ENCODE measurements around the gene DOK7.

The DOK7 gene

DNA sequence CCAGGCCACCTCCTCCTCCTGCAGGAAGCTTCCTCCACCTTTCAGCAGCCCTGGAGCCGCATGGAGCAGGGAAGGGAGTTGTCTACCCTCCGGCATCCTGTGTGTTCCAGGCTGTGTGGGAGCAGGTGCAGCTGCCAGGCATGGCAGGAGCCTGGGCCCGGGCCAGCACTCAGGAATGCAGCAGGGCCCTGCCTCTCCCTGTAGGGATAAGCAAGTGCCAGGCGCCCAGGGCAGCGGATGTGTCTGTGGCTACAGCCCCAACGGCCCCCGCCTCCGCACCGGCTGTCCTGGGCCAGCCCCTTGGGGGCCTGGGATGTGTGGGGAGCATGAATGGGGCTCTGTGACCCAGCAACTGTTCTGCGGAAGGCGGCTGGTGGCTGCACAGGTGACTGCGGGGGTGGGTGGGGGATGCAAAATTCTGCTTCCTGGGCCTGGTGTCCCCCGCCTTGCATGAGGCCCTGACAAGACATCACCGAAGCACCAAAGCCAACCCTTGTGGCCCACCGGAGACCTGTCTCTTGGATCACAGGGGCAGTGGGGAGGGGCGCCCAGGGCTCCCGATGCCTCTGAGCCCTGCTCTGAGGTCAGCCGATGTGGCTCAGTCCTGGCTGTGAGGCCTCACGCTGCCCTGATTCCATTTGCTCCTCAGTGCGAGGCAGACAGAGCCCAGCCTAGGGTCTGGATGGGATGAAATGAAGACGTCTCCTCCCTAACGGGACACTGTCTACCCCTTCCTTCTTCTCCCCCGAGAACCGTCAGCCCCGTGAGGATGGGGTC lies 1.4 kb upstream of the DOK7 start:
- H3K27ac ChIP-seq: peak overlapping the region; percentile 62
- TF ChIP-seq, protein P1, sequence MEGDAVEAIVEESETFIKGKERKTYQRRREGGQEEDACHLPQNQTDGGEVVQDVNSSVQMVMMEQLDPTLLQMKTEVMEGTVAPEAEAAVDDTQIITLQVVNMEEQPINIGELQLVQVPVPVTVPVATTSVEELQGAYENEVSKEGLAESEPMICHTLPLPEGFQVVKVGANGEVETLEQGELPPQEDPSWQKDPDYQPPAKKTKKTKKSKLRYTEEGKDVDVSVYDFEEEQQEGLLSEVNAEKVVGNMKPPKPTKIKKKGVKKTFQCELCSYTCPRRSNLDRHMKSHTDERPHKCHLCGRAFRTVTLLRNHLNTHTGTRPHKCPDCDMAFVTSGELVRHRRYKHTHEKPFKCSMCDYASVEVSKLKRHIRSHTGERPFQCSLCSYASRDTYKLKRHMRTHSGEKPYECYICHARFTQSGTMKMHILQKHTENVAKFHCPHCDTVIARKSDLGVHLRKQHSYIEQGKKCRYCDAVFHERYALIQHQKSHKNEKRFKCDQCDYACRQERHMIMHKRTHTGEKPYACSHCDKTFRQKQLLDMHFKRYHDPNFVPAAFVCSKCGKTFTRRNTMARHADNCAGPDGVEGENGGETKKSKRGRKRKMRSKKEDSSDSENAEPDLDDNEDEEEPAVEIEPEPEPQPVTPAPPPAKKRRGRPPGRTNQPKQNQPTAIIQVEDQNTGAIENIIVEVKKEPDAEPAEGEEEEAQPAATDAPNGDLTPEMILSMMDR (conservative IDR thresholded peaks at IDR 0.05): no peak
- TF ChIP-seq ZFX (IDR thresholded peaks at IDR 0.05): no peak

DNA sequence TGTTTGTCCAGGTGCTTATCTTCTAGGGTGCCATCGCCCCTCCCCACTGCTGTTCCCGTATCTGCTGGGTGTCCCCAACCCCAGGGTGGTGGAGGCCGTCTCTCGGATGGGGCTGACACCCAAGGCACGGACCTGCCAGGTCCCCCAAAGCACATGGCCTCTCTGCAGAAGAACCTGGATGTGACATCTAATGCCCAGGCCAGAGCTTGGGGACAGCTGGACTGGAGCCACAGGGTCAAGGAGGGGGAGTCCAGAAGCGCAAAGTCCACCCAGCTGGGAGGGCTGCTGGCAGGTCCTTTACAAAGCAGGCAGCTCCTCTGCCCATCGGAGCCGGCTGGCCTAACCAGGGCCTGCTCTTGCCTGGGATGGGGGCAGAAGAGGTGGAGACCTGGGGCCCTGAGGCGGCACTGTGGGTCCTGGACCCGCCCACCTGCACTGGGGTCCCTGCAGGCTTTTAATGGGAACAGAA lies 751 bp upstream of the DOK7 start:
- TF ChIP-seq, protein P1 (conservative IDR thresholded peaks at IDR 0.05): no peak
- no peak for TF ChIP-seq ZFX (IDR thresholded peaks at IDR 0.05)
- peak overlapping the region; percentile 62 for H3K27ac ChIP-seq

DNA sequence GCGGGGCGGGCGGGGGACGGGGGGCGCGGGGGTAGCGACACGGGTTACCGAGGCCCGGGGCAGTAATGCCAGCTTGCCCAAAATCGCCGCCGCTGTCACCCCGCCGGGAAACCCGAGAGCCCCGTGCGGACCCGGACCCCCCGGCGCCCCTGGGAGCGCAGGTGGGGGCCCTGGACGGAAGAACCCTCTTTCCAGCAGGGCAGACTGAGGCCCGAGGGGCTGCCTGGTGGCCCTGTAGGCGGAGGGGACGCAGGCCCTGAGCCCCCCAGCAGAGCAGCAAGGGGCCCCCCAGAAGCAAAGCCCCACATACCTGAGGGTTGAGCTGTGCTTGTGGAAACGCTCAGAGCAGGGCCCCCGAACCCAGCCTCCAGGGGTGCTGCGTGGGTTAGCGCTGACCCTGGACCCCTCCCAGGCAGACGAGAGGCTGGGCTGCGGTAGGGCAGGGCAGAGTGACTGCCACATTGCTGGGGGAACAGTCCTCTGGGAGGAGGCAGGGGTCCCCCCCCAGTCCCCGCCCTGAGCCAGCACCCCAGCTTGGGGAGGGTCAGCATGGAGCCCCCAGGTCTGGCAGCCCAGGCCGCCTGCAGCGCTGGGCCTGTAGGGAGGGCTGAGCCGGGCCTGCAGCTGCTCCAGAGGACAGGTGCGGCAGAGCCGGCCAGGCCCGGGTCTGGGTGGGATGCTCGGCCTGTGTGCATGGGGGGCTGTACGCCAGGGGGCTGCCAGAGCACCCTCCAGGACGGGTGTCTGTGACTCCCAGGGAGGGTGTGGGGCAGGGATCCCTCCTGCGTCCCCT lies 646 bp downstream of the DOK7 start:
- H3K27ac ChIP-seq: peak overlapping the region; percentile 1; the same call in 1 of the 2 replicates
- TF ChIP-seq ZFX (IDR thresholded peaks at IDR 0.05): no peak
- TF ChIP-seq, protein P1 (conservative IDR thresholded peaks at IDR 0.05): no peak

DNA sequence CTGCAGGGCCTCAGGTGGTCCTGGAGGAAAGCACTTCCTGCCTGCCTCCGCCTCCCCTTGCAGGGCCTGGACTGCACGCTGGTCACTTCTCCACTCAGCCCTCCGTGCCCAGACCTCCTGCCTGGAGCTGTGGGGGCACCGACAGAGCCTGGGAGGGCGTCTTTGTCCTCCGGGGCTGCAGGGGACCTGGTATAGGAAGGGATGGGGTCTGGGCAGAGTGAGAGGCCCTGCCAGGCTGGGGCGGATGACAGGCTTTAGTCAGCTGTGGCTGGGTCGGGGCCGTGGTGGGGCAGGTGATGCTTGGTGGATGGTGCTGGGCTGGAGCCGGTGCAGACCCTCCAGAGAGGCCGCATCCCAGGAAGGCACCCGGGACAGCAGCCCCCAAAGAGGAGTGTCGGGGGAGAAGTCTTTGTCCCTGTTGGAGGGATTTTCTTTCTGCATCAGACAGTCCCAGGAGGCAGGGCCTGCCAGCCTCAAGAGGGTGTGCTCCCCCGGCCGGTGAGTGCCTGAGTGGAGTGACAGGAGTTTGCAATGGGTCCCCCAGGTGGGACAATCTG lies 1.3 kb downstream of the DOK7 start:
- no peak for TF ChIP-seq ZFX (IDR thresholded peaks at IDR 0.05)
- TF ChIP-seq, protein P1 (conservative IDR thresholded peaks at IDR 0.05): no peak
- no peak overlapping the region for H3K27ac ChIP-seq

DNA sequence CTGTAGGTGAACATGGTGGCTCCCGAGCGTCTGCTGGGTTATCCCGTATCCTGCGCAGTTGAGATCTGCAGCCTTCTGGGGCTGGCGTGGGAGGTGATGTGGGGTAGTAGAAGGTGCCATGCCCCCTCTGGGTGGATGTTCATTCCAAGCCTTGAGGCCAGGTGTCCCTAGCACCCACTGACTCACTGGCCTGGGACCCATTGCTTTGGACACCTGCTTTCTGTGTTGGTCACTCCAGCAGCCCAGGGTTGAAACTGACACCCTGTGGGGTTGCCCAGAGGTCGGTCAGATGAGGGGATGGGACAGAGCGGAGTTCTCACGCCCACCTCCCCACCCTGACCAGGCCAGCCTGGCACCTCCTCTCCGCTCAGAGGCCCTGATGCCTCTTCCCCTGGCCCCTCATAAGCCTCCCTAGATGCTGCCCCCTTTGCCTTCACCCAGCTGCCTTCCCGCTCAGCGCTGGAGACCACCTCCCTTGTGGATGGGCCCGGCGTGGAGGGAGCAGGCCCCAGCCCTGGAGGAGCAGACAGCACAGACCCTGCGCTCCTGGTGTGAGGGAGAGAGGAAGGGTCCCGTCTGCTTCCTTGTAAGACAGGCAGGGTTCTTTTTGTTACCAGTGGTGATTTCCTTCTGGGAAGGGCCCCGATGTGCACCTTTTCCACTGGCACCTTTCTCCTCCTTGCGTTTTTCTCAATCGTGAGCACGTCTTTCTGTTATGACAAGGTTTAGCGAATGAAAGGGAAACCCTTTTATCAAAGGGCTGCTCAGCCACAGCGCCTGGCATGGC lies 2.0 kb downstream of the DOK7 start:
- no peak overlapping the region for H3K27ac ChIP-seq
- TF ChIP-seq ZFX (IDR thresholded peaks at IDR 0.05): no peak
- TF ChIP-seq, protein P1 (conservative IDR thresholded peaks at IDR 0.05): no peak

DNA sequence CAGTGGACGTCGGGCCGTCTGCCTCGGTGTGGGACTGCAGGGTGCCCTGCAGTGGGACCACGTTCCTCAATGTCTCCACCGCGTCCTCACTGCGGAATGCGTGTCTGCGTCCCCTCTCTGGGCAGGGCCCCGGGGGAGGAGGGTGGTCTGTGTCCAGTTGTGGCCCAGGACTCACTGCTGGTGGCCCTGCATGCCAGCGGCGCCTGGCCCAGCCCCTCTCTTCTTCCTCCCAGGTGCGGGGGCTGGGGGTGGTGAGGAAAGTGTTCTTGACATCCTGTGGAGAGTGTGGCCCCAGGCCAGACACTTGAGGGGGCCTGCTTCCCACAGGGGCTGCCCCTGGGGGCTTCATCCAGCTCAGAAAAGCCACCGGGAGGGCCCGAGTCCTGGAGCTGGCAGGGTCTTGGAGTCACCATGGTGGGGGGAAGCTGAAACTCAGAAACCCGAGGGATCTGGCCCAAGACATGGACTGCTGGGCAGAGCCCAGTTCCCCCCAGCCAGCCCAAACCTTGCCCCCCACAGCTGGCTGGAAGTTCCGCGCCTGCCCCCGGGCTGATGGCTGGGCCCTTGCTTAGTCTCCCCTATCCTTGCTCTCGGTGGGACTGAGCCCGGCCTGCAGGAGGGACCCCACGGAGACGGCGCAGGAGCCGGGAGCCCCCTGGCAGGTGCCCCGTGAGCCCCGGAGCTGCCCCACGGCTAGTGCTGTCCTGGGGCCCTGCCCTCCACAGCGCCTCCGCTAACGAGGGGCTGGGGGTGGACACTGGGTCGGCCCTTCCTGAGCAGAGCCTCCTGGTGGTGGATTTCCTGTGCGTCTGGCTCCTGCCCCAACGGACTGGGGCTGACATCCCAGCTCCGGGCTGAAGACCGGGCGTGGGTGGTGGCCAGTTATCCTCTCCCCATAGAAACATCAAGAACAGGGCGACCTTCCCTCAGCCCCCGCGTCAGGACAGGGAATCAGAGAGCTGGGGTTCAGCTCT lies 2.9 kb downstream of the DOK7 start:
- TF ChIP-seq ZFX (IDR thresholded peaks at IDR 0.05): no peak
- TF ChIP-seq, protein P1 (conservative IDR thresholded peaks at IDR 0.05): no peak; the same call in 1 of the 2 replicates

More for the DNA sequence above, 2.9 kb downstream of the DOK7 start:
- H3K27ac ChIP-seq: no peak overlapping the region

All from C4-2B (cell line).